Uterus (tissue), 4 donors: ENCODE measurements around the gene TRAF2. TPM values are rescaled to one million over a fixed set of nuclear protein-coding genes. Genes with fewer than 3 reads are reported as not detected.
"Not testable (repeated sequence)": the region's sequence is repeated elsewhere in the genome, so short reads cannot be mapped to it uniquely, and the experiment has no call there.

Experiments
- DNase-seq, 2 donors: peaks; one replicate each; pipeline ENCODE4 v3.0.0-alpha.2; 2019 to 2020
- H3K27ac ChIP-seq, 2 donors: fragments of 200-600 bp; sonication (generic); 1 replicate in 1 of 2; 2 replicates in 1 of 2; pipeline ENCODE4 v1.5.1; 2016 to 2018
- H3K27me3 ChIP-seq, 2 donors: fragments of 200-600 bp; sonication (generic); one replicate each; pipeline ENCODE4 v1.5.1; 2018 to 2019; ENCODE audit warnings: control low read depth in 1 of 2
- H3K36me3 ChIP-seq, 2 donors: fragments of 200-600 bp; sonication (generic); one replicate each; pipeline ENCODE4 v1.5.1; 2019; ENCODE audit warnings: control low read depth in 1 of 2
- H3K4me1 ChIP-seq, 2 donors: fragments of 200-600 bp; sonication (generic); one replicate each; pipeline ENCODE4 v1.5.1; 2018 to 2019; ENCODE audit warnings: control low read depth in 1 of 2
- H3K4me3 ChIP-seq, 2 donors: fragments of 200-600 bp; sonication (generic); 1 replicate in 1 of 2; 2 replicates in 1 of 2; pipeline ENCODE4 v1.5.1; 2018 to 2019; ENCODE audit warnings: mild to moderate bottlenecking in 1 of 2
- H3K9me3 ChIP-seq, 2 donors: fragments of 200-600 bp; sonication (generic); one replicate each; pipeline ENCODE4 v1.5.1; 2019; ENCODE audit warnings: control low read depth in 1 of 2
- POLR2A ChIP-seq, 2 donors: fragments of 450-650 bp; IDR thresholded peaks; one replicate each; pipeline ENCODE4 v1.6.1; 2016; ENCODE audit warnings: antibody characterized with exemption in 2 of 2, mild to moderate bottlenecking in 1 of 2, moderate library complexity in 1 of 2
- intact Hi-C: fragments of 100-400 bp; cut with DNase I; formaldehyde crosslinking; loops from one replicate; pipeline ENCODE4 v1.15.1; 2023; ENCODE audit warnings: low total_unique reads
- total RNA-seq, 4 donors: library from RNA; depleted of rRNA in 3 of 4; stranded (reverse); fragments of >200 nt in 3 of 4; gene quantifications; one replicate each; pipeline versions ENCODE4 v1.1.0 to v1.2.4, GENCODE V29; 2014 to 2023
- TF ChIP-seq, protein P1 (sequence below), 4 experiments: fragments of 200-600 bp in 2 of 4; fragments of 450-650 bp in 2 of 4; sonication (generic) in 2 of 4; IDR thresholded peaks; one replicate each; pipeline ENCODE4 v1.5.1; 2016 to 2019; ENCODE audit warnings: antibody characterized with exemption in 4 of 4, mild to moderate bottlenecking in 2 of 4, moderate library complexity in 1 of 4
- donor health status: DM: yes; HTN: yes; CAD: no.

The TRAF2 gene
- total RNA-seq, 4 donors from 2014 or later = 0.88 to 22.1 (median 11.9) TPM

DNA sequence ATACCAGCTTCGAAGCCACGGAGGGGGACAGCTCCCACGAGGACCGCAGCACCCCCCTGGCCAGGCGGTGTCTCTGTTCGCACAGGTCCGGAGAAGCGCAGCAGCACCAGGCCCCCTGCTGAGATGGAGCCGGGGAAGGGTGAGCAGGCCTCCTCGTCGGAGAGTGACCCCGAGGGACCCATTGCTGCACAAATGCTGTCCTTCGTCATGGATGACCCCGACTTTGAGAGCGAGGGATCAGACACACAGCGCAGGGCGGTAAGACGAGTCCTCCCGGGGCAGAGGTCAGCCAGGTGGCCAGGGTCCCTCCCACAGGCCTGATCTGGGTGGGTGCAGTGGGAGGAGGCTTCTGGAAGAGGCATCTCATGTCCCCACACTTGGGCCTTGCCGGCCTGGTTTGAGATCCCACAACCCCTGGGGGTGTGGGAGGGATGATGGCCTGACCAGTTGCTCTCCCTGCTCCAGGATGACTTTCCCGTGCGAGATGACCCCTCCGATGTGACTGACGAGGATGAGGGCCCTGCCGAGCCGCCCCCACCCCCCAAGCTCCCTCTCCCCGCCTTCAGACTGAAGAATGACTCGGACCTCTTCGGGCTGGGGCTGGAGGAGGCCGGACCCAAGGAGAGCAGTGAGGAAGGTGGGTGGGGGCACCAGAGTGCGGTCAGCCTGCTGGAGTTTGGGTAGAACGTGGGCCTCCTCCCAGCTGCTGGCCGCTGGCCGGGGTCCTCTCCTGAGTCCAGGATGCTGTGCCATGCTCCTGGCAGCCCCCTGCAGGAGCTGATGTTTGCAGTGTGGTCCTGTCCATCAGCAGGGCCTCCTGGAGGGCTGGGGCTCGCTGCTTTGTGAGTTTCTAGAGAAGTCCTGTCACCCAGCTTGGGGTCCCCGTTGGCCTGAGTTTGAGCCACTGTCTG lies 46.8 kb upstream of the TRAF2 start:
- no peaks in the 10 kb centered on the region for H3K36me3 ChIP-seq
- TF ChIP-seq, protein P1, sequence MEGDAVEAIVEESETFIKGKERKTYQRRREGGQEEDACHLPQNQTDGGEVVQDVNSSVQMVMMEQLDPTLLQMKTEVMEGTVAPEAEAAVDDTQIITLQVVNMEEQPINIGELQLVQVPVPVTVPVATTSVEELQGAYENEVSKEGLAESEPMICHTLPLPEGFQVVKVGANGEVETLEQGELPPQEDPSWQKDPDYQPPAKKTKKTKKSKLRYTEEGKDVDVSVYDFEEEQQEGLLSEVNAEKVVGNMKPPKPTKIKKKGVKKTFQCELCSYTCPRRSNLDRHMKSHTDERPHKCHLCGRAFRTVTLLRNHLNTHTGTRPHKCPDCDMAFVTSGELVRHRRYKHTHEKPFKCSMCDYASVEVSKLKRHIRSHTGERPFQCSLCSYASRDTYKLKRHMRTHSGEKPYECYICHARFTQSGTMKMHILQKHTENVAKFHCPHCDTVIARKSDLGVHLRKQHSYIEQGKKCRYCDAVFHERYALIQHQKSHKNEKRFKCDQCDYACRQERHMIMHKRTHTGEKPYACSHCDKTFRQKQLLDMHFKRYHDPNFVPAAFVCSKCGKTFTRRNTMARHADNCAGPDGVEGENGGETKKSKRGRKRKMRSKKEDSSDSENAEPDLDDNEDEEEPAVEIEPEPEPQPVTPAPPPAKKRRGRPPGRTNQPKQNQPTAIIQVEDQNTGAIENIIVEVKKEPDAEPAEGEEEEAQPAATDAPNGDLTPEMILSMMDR (IDR thresholded peaks at IDR 0.05) = no peak
- TF ChIP-seq POLR2A (IDR thresholded peaks at IDR 0.05) = no peak
- H3K27ac ChIP-seq = no peak overlapping the region
- peaks cover 6 to 12% of the 10 kb centered on the region in 2 donors for H3K27me3 ChIP-seq
- DNase-seq = no peak
- intact Hi-C loops = no loop called here
- no peak overlapping the region for H3K4me3 ChIP-seq
- no peaks in the 10 kb centered on the region for H3K9me3 ChIP-seq
- peaks cover 0 to 26% of the 10 kb centered on the region in 2 donors for H3K4me1 ChIP-seq

DNA sequence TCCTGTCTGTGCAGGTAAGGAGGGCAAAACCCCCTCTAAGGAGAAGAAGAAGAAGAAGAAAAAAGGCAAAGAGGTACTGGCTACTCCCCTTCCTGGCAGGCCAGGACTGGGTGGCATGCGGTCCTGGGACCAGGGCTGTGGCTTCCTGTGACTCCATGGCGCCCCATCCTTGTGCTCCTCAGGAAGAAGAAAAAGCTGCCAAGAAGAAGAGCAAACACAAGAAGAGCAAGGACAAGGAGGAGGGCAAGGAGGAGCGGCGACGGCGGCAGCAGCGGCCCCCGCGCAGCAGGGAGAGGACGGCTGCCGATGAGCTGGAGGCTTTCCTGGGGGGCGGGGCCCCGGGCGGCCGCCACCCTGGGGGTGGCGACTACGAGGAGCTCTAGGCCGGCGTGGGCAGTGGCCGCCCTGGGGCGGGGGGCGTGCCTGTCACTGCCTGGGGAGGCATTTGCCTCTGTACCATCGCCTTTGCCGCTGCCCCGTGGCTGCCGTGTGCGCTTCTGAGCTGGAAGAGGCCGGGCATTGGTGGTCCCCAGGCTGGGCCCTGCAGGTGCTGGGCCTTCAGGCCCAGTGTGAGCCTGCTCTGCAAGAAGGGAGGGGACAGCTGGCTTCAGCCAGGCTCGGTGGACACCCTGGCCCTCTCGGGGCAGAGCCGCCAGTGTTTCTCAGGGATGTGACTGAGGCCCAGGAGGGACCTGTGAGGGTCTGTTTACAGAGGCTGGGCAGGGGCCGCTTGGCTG lies 46.0 kb upstream of the TRAF2 start:
- no peaks in the 10 kb centered on the region for H3K9me3 ChIP-seq
- intact Hi-C loops = no loop called here
- H3K36me3 ChIP-seq = no peaks in the 10 kb centered on the region
- peaks cover 0 to 26% of the 10 kb centered on the region in 2 donors for H3K4me1 ChIP-seq
- H3K4me3 ChIP-seq = no peak overlapping the region
- DNase-seq = no peak
- no peak overlapping the region for H3K27ac ChIP-seq
- peaks cover 9 to 12% of the 10 kb centered on the region in 2 donors for H3K27me3 ChIP-seq
- TF ChIP-seq, protein P1 (IDR thresholded peaks at IDR 0.05) = no peak

DNA sequence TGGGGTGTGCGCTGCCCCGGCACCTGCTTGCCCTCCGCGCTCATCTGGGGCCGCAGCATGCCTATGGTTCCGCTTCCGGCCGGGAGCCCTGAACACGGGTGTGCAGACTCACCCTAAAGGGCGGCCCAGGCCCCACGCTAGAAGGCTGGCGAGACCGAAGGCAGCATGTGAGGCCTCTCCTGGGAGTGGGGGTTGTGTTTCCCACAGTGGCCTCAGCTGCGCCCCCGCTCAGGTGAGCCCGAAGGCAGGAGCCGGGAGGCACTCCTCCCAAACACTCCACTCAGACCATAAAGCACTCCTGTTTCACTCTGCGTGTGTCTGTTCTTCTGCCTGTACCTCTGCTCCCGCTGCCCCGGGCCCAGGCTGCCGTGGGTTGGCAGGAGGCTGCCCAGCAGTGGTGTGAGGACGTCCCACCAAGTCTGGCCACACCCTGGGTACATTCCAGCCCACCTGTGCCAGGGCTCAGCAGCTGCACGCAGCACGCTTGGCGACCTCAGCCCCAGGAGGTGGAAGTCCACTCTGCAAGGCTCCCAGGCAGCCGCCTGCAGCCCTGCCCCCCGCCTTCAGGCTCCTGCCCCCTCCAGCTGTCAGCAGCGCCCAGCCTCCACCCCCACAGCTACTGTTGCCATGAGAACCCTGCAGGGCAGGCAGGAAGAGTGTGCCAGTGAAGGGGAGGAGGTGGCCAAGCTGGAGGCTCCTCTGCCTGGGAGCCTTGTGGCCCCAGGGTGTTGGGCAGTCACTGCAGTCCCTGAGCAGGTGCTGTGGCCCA lies 45.3 kb upstream of the TRAF2 start:
- H3K4me1 ChIP-seq = peaks cover 0 to 29% of the 10 kb centered on the region in 2 donors
- TF ChIP-seq, protein P1 (IDR thresholded peaks at IDR 0.05) = no peak
- no peak for TF ChIP-seq POLR2A (IDR thresholded peaks at IDR 0.05)
- H3K4me3 ChIP-seq = no peak overlapping the region
- no peaks in the 10 kb centered on the region for H3K36me3 ChIP-seq
- intact Hi-C loops = no loop called here
- no peak for DNase-seq
- peaks cover 13 to 16% of the 10 kb centered on the region in 2 donors for H3K27me3 ChIP-seq
- no peak overlapping the region for H3K27ac ChIP-seq
- no peaks in the 10 kb centered on the region for H3K9me3 ChIP-seq

DNA sequence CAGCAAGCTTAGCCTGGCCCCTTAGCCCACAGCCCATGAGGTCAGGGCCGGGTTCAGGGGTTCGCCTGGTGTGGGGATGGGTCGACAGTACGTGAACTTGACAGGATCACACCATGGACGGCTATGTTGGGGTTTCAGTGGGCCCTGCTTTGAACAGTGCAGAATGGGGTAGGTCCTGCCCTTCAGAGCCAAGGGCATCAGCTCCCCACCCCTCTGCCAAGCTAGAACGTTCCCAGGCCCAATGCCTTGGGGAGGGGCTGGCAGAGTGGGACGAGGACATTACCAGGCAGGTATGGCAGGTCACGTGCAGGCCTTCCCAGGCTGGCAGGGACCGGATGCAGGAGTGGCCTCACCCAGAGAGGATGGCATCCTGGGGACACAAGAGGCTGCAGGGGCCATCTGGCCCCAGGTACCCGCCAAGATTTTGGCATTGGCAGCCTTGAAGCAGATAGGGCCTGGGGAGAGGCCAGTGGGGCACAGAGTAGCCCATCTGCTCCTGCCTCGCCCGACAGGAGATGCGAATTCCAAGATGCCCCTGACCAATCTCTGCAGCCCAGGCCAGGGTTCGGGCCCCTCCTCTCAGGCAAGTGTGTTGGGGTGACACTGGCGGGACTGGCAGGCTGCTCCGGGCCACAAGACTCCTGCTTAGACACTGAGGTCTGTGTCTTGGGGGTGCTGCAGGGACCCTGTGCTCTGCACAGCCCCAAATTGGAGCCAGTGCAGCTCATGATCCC lies 44.5 kb upstream of the TRAF2 start:
- H3K36me3 ChIP-seq, H3K9me3 ChIP-seq, H3K27ac ChIP-seq, intact Hi-C loops, DNase-seq: not testable (repeated sequence)
- peaks cover 13 to 21% of the 10 kb centered on the region in 2 donors for H3K27me3 ChIP-seq
- H3K4me3 ChIP-seq = peak overlapping the region in 1 of 2 donors; percentile 33
- peaks cover 0 to 36% of the 10 kb centered on the region in 2 donors for H3K4me1 ChIP-seq
